NCI-H1694 treated with DMSO at 0.1 percent for 48 hours (cell line): ENCODE results near the gene FREY1.

Experiments used
- DNase-seq: peaks from one replicate; lab custom pipeline; 2025; lab: John Stamatoyannopoulos, UW

FREY1 gene

GRCh38 chr11:45870706-45871105 lies 36.4 kb downstream of the FREY1 start:
- DNase-seq = no peak

DNA sequence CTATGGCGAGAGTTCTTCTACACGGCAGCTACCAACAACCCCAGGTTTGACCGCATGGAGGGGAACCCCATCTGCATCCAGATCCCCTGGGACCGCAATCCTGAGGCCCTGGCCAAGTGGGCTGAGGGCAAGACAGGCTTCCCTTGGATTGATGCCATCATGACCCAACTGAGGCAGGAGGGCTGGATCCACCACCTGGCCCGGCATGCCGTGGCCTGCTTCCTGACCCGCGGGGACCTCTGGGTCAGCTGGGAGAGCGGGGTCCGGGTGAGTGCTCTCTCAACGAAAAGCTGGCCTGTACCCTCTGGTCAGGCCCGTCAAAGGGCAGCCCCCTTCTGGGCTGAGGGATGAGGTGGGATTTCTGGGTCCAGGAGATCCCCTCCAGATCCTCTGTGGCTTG lies 37.5 kb downstream of the FREY1 start:
- no peak for DNase-seq

- no peak for DNase-seq
Observed at GRCh38 chr11:45864041-45864440, 43.0 kb downstream of the FREY1 start.

- DNase-seq = no peak
Observed at GRCh38 chr11:45860764-45861510, 46.1 kb downstream of the FREY1 start.

- no peak for DNase-seq
Observed at GRCh38 chr11:45860348-45860747, 46.7 kb downstream of the FREY1 start.

DNA sequence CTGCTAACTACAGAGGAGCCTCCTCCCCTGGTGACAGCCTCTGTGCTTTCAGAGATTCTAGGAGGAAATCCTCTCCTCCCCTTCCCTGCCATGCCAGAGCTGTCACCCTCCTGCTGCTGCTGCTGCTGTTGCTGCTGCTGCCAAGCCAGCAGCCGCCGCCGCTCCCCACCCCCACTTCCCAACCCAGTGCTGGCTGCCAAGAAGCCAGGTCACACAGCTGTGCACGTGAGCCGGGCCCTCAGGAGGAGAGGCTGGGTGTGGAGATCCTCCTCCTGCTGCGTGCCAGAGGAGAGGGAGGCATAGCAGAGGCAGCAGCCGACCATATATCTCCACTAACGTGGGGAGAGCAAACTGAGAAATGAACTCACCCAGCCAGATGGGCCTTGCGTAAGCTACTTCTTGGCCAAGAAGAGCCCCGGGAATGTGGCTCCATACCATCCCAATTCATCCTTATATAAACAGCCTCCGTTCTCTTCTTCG lies 47.4 kb downstream of the FREY1 start:
- DNase-seq = peak; percentile 65

GRCh38 chr11:45858751-45859398 lies 48.2 kb downstream of the FREY1 start:
- DNase-seq = no peak

DNA sequence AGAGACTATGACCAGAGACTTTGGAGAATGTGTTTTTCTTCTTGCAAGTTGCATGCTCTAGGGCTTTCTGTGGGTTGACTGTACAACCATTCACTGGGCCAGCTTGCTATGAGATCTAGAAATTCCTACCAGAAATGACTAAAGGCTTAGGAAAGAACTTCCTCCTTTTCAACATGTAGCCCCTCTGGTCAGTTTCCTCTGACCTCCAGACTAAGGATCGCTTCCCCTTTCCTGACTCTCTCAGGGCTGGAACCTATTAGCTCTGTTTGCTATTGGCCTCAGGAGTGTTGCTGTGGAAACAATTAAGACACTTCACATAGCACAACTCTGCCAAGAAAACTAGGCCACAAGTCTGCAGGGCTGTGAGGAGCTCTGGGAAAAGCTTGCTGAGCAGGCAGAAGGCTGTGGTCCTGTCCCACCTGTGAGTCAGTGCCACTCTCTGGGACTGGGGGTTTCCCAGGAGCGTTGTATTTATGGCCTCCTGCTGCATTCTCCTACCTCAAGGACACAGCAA lies 49.1 kb downstream of the FREY1 start:
- no peak for DNase-seq
